HG02840 (cell line): ENCODE results near the gene TVP23C.
"Not testable (repeated sequence)": the region's sequence is repeated elsewhere in the genome, so short reads cannot be mapped to it uniquely, and the experiment has no call there.

Experiments
- ATAC-seq: cut with Tn5 transposase; IDR thresholded peaks from one replicate; pipeline ENCODE4 v1.9.1; 2021; ENCODE audit warnings: mild to moderate bottlenecking, moderate library complexity, moderate number of reproducible peaks; ENCODE audit not compliant: unreplicated experiment, low FRiP score

Gene TVP23C

DNA sequence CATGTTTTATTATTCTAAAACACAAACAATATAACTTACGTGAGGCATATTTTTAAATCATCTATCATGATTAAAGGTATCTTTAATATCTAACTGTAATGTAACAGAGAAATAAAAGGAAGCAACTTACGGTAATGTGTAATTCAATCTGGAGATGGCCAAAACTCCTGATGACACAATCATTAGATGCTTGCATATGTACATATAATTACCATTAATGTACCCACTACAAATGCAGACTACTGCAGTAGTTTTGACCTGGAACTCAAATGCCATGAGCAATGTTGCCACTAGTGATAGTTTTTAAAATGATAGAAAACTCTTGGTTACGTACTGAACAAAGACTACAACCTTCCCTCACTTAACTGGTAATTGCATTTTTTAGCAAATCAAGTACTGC lies 30.2 kb downstream of the TVP23C start:
- ATAC-seq = not testable (repeated sequence)

DNA sequence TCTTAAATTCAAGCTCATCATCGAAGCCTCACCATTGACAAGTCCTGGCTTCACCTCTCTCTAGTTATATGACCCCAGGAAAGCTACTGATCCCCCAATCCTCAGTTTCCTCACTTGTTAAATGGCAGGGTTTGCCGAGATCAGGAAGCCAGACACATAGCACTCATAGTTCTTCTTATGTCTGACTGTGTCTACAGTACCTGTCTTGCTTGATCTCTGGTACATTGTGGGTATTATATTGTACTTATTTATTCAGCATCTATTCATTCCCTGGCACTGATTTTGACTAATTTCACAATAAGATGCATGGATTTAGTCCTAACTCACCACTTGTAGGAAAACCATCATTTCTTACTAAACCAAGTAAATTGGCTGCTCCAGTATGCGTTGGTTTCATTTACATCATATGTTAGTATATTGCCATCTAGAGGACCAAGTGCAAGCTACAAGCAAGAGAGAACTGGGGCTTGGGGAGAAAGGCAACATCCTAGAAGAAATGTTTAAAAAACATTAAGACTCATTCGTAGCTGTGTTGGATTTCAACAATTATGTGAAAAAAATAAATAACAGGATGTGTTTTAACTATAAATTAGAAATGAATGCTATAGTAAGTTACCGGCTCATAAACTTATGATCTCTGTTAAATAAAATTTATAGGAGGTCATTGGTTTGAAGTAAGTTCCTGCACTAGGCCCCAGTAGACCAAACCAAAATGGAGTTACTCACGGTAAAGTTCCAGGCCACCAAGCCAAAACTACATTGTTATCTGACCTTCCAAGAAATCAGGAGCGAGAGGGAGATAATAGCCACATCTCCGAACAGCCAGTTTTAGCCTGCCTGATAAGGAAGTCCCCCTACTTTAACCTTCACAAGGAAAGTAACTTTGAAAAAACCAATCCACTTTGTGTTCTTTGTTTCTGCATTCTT lies 36.7 kb downstream of the TVP23C start:
- not testable (repeated sequence) for ATAC-seq

DNA sequence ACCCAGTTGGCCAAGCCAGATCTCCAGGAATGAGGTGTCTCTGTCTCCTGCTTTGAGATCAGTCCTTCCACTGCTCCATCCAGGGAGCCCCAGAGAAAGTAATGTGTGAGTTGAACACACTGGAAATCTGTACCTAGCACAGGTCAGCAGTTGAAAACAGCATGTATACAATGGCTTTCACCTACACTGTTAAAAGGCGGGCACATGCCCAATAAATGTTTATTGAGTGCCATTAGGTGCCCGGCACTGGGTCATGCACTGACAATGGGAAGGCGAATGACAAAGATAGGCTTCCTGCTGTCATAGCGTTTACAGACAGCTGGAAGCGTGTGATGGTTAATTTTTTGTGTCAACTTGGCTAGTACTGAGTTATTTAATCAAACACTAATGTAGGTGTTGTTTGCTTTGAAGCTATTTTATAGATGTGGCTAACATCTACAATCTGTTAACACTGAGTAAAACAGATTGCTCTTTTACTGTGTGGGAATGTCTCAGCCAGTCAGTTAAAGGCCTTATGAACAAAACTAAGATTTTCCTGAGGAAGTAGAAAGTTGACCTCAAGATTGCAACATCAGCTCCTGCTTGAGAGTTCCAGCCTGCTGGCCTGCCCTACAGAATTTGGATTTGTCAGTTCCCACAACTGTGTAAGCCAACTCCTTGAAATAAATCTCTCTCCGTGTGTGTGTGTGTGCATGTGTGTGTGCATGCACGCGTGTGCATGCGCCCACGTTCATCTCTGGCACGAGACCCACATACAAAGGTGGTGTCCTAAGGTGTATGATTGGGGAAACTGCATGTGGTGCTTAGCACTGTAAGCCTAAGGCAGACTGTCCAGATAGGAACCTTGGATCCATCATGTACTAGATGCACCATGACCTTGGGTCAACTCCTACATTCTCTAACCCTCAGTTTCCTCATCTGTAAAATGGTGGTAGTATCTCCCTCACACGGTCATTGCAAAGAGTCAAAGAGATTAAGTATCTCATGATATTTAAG lies 38.0 kb downstream of the TVP23C start:
- ATAC-seq = not testable (repeated sequence)

DNA sequence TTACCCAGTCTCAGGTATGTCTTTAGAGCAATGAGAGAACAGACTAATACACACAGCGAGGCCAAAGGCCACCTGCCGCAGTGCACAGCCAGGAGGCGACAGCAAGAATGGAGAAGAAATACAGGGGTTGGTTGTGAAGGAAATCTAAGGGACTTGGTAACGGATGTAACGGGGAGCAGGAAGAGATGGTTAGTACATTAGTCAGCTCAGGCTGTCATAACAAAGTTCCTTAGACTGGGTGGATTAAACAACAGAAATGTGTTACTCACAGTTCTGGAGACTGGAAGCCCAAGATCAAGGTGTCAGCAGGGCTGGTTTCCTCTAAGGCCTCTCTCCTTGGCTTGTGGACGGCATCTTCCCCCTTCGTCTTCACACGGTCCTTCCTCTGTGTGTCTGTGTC lies 47.1 kb downstream of the TVP23C start:
- ATAC-seq = no peak

DNA sequence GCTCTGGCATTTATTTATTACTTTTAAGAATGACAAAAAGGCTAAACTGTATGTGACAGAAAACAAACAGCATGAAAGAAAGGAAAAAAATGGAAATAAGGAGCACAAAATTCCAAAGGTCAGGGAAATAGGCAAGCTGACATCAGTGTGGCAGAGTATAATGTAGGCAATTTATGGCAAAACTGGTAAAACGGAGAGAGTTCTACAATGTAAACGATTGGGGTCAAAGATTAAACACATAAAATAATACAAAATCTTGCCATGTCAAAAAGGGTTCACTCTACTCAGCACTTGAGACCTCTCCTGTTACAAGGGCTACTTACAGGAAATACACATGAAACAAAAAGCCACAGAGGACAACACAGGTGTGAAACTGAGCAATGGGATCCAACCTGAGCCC lies 48.8 kb downstream of the TVP23C start:
- no peak for ATAC-seq

DNA sequence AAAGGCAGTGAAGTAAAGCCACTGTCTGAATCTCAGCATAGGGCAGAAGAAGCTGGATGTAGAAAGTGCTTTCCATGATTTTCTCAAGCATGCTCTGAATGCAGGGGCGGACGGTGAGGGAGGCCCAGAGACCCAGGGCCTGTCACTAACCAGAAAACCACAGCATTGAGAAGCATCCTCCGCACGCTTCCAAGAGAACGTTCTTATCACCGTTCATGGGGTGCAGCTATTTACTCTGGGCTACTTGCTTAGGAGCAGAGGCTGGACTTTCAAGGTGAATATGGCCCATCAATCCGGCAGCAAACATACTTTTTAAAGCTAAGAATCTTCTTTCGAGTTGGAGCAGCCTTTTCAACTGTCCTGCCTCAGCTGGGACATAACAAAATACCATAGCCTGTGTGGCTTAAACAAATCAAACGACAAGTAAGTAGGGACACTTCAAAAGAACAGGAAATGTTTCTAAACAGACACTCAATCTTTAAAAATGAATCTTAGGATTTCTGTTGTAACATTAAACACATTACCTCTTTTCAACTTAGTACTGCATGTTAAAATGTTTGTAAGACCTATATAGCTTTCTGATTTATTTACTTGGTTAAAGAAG lies 49.3 kb downstream of the TVP23C start:
- no peak for ATAC-seq

DNA sequence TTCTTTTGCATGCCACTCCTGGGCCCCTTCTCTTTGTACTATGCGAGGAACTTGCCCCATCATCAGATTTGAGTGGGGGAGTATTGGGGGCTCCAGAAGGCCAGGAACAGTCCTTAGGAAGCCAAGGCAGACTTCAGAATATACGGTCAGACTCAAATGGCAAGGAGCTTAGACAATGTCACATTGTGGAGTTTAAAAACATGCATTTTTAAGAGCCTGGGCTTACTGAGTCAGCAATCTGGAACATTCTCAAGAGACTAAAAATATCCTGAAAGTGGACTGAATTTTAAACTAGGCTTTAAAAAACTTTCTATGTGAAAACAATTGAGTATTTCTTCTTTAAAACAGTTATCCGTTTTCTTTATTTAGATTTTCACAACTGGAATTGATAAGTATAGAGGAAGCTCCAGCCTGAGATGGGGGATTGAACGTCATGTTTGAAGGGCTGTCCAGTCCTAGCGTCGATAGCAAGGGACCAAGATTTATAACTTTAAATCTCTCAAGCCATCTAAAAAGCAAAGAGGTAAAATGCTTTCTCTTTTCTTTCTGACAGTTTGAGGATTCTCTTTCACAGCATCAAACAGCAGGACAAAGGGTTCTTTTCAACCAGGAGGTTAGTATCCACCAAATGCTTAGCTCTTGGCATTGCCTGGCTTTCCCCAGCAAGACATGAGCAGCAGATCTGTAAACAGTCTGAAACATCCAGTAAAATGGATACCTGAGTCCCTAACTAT lies 50.1 kb downstream of the TVP23C start:
- no peak for ATAC-seq

DNA sequence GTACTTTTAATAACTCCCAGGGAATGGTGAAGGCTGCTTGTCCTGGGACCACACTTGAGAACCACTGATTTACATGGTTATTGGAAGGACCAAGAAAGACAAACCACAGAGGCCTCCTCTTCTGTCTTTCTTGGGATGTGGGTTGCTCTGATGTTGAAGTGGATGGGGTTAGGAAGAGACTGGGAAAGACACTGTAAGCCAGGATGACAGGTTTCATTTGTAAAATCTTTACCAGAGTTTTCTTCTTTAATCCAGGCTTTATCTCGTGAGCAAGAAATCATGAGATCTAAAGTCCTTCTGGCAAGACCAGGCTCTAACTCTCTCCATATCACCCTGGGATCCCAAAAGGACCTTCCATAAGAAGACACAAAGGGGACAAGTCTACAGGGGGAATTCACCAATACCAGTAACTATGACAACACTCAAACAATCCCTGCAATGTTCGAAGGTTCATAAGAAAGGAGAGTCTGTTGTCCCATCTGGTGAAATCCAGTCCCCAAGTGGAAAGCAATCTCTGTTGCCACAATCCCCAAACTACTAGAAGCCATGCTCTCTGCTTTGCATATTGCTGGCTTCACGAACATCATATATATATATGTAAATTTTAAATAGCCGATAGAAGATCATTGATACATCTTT lies 51.1 kb downstream of the TVP23C start:
- no peak for ATAC-seq

DNA sequence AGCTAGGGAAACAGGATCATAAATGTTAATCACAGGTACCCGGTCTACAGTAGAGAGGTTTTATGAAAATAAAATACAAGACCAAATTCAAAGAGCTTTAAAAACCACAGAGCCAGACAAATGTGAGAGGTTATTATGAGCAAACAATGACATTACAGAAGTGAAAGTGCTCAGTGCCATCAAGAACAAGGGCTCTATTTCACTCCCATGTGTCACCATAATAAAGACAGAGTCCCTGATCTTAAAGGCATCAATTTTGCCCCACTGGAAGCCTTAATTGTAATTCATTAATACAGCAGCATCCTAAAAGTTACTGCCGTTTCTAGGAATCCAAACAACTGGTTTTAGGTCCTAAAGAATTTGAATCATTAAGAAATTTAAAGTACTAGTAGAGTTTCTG lies 52.1 kb downstream of the TVP23C start:
- no peak for ATAC-seq

DNA sequence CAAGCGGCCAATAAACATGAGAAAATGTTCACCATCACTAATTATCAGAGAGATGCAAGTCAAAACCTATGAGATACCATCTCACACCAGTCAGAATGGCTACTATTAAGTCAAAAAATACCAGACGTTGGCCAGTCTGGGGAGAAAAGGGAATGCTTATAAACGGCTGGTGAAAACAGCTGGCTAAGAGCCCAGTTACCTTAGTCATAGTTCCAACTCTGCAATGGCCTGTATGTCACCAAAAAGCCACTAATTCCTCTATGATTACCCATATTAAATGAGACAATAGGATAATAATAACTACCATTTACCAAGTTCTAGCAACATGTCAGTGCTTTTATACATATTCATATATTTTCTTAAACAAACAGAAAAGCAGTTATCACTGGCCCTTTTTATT lies 52.9 kb downstream of the TVP23C start:
- no peak for ATAC-seq

DNA sequence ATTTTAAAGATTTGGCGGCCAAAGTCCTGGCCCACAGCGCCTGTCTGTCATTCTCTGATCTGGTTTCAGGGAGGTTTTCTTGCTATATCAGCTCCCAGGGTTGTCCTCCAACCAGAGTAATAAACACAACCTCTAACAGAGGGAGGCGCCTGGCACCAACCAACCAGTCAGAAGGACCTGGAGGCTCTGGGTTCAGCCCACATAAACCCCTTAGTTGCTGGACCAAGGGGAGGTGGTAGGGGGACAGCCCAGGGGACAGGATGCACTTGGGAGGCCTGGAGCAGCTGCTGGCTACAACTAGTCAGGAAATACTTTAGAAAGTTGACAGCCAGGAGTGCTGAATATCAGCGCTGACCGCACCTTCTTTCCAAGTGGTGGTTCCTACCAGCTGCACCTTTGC lies 54.2 kb downstream of the TVP23C start:
- no peak for ATAC-seq

DNA sequence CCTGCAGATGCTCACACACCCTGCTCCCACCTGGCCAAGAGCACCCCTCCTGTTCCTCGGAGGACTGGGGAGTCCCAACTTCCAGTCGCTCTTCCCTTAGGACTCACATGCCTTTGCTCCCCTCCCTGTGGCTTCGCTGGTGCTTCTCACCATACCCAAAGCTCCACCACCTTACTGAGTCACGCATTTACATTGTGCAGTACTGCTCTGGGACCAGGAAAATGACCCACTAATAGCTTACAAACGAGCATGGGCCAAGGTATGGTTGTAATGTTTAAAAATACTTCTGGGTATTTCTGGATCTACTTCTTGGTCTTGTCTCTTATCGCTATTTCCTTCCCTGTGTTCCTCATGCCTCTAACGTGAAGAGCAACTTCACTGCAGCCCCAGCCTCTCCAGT lies 54.8 kb downstream of the TVP23C start:
- no peak for ATAC-seq

DNA sequence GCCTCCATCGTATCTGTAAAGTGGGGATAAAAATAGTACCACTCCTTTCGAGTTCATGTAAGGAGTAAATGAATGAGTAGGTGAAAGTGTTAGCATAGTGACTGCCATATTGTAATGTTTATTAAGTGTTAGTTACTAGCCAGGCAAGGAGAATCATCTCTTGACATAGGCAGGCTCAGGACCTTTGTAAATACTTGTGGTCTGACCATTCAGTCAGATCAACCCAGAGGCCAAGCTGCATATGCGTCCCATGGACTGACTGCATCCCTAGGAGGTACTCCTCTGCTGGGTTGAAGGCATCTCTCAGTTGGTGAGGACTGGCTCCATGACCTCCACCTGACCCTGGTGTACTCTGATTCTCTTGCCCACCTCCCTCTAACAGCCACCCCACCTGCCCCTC lies 55.4 kb downstream of the TVP23C start:
- no peak for ATAC-seq

DNA sequence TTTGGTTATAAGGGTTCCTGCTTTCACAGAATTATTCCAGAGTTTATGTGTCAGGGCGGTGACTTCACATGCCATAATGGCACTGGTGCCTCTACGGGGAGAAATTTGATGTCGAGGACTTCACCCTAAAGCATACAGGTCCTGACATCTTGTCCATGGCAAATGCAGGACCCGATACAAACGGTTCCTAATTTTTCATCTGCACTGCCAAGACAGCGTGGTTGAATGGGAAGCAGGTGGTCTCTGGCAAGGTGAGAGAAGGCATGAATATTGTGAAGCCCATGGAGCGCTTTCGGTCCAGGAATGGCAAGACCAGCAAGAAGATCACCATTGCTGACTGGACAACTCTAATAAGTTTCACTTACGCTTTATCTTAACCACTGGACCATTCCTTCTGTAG lies 56.3 kb downstream of the TVP23C start:
- no peak for ATAC-seq

DNA sequence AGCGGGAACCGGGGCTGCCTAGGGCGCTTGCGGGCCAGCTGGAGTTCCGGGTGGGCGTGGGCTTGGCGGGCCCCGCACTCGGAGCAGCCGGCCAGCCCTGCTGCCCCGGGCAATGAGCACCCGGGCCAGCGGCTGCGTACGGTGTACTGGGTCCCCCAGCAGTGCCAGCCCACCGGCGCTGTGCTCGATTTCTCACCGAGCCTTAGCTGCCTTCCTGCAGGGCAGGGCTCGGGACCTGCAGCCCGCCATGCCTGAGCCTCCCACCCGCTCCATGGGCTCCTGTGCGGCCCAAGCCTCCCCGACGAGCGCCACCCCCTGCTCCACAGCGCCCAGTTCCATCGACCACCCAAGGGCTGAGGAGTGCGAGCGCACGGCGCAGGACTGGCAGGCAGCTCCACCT lies 57.6 kb downstream of the TVP23C start:
- ATAC-seq = not testable (repeated sequence)

DNA sequence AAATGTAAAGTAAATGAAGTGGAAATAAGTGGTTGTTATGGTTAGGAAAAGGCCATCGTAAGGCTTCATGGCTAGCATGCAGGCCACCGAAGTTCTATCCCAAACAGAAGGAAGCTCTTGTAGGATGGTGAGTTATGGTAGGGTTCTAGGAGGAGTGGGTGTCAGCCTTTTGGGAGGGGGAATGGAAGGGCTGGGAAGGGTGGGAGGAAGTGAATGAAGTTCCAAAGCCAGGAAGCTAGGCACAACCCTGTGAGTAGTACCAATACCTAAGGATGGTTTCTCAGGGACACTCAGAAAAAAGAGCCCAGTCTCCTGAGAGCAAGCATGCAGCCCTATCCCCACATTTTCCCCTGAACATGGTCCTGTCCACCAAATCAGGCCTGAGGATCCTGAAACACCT lies 59.6 kb downstream of the TVP23C start:
- no peak for ATAC-seq

DNA sequence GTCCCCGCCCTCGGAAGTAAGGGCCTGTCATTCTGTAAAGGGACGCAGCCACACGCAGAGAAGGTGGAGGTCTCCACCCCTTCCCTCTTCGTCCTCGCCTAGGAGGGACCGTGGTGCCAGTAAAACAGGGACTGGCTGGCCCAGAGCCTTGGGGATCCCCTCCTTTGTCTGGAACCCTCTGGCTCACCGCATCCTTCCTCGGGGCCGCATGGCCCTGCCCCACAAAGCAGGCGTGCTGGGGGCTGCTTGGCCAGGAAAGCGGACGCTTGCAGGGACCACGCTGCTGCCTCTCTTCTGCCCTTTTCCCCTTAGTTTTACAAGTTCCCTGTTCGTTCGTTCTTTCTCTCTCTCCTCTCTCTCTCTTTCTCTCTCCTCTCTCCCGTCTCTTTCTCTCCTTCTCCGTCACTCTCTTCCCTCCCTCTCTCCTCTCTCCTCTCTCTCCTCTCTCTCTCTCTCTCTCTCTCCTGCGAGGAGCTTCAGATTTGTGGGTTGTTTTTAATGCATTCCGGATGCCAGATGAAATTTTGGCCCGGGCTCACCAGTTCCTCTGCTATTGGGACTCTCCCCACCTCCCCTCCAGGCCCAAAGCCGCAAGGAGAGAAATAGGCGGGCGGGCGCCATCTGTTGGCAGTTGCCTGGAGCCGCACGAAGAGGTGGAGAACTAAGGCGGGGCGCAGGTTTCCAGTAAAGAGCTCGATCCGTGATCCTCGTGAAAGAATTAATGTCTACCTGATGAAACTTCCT lies 60.7 kb downstream of the TVP23C start:
- ATAC-seq = no peak

DNA sequence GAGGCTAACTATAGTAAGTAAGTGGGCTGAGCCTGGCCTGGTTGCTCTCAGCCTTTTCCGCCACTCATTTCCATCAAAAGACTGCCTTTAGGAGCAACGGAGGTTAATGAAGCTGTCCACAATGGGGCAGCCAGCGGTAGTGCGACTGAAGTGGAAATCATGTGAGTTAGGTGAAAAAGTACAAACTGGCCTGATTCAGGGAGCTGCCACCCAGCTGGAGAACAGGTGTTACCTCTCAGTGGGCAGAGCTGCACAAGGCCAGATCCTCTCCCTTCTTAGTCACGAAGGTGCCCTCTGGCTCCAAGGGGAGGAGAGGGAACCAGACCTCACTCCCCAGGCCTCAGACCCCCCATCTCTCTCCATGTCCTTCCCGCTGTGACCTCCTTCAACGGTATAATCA lies 61.5 kb downstream of the TVP23C start:
- ATAC-seq = no peak

DNA sequence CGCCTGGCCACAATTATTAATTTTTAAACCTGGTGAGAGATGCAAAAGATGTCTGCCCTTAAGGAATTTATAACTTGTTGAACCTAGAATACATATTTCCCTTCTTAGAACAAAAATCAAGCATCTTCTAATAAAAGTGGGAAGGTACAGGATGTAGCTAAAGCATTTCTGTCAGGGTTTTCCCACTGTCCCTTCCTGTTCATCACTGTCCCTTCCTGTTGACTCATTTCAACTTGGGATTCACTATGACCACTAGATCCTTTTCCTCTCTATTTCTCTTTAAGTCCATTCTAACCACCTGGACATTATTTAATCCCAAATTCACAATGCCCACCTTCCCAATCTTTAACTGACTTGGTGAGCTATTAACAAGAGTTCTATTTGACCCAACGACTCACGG lies 62.0 kb downstream of the TVP23C start:
- no peak for ATAC-seq
